ENCODE data around the gene PHF21A. TPM values are rescaled to one million over a fixed set of nuclear protein-coding genes. Genes with fewer than 3 reads are reported as not detected.

The PHF21A gene
- total and polyA plus RNA-seq, 2 of the 8 experiments (the other 6 are each of a cell fraction or from before 2014, with no cell fraction given), result 17.6 to 40.3 TPM

GRCh38 chr11:46118702-46119351, 2.4 kb downstream of the PHF21A start (continued):
- TF ChIP-seq EP300 (IDR thresholded peaks at IDR 0.05; ENCODE audit: borderline replicate concordance in 1 of 2, low read depth in 2 of 2, low read length in 2 of 2) (no peak), USF2 (IDR thresholded peaks at IDR 0.05; ENCODE audit: low read length) (no peak), POLR2A (IDR thresholded peaks at IDR 0.05; ENCODE audit: control extremely low read depth in 1 of 2, low read depth in 2 of 2, low read length in 2 of 2) (no peak), SP2 (IDR thresholded peaks at IDR 0.05; ENCODE audit: low read length) (no peak), JUN (IDR thresholded peaks at IDR 0.05; ENCODE audit: low read depth, low read length) (no peak), BCL11A (IDR thresholded peaks at IDR 0.05; ENCODE audit: low read depth in 2 of 2, low read length in 2 of 2) (no peak)
